NCI-H526 (cell line): ENCODE results near the gene TPCN2.
A peak's percentile ranks its signal among the peaks of the same experiment; 100 is the strongest.

Source experiments
- DNase-seq, 2 experiments: peaks; one replicate each; lab custom pipeline; 2025; lab: John Stamatoyannopoulos, UW

TPCN2 gene

DNA sequence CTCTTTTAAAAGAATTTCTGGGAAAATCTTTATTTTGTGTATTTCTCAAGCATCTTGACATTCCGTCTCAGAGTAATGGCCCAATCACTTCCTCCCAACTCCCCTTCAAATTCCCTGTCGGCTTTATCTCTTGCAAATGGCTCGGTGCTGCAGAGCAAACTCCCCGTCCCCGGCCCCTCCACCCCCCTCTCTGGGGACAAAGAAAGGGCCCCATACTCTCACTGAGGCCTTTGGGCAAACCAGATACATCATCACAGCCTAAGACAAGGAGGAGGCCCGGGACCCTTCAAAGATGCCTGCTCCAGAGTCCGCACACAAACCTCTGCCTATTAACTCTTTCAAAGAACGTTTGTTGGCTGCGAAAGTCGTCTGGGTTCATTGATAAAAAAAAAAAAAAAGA lies 103.1 kb downstream of the TPCN2 start:
- DNase-seq, result no peak

DNA sequence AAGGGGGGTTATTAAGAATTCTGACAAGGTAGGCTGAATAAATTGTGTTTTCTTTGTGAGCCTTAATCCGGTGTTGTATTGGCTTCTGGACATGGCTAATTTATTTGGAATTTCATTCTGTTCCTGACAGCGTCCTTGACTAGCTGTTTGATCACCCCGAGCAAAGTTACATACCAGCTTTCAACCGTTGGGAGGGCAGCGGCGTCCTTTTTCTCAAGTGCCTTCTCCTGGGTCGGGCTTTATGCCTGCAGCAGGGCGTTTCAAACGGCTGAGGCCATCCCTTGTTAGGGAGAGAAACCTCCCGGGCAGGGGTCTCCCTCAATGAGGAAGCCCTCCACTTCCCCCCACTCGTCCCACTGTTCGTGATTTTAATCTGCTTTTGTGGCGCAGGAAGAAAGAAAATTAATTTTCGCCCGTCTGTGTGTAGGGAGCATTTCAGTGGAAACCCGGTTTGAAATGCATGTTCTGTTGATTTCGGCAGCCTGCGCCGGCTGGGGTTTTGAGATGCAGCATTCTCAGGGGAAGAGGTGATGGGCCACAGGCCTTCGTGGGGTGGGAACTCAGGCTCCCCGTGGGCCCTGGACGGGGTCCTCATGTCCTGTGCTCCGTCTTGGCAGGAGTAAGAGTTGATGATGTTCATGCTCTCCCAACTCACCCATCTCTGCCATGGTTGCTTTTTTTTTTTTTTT lies 104.1 kb downstream of the TPCN2 start:
- DNase-seq, result no peak

DNA sequence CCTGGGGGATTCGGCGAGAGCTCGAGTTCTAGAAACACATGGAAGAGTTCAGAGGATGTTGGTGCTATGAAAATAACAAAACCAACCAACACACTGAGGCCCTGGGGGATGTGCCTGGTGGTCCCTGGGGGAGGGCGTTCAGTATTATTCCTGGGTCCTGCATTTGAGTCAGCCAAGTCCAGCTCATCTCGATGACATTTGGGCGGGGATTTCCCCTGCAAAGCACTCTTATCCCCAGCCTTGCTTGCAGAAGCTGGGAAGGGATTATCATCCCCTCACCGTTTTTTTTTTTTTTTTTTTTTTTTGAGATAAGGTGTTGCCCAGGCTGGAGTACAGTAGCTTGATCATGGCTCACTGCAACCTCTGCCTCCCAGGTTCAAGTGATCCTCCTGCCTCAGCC lies 104.9 kb downstream of the TPCN2 start:
- DNase-seq, result no peak

DNA sequence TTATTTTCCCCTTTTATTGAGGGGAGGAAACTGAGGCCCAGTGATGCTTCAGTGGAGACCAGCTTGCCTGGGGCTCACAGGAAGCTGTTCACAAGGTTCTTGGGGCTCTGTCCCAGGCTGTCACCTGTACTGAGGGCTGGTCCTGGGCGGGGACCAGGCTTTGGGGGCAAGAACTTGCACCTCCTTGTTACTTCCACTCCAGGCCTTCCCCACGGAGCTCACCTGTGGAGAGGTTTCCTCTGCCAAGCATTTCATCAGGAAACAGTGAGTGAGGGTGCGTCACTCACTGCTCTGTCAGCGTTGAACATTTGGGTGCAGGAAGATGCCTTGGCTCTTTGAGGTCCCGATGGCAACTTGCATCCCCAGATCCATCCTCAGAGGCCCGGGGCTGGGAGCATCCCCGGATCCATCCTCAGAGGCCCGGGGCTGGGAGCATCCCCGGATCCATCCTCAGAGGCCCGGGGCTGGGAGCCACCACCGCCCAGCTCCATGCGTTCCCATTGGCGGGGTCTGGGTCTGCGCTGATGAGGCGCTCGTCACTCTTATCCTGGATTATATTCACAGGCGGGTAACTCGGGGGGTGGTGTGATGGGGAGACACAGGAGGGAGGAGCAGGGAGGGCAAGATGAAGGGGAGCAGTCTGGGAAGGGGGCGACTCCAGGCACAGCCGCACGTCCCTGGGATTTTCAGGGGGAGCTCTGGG lies 105.6 kb downstream of the TPCN2 start:
- DNase-seq, result no peak

DNA sequence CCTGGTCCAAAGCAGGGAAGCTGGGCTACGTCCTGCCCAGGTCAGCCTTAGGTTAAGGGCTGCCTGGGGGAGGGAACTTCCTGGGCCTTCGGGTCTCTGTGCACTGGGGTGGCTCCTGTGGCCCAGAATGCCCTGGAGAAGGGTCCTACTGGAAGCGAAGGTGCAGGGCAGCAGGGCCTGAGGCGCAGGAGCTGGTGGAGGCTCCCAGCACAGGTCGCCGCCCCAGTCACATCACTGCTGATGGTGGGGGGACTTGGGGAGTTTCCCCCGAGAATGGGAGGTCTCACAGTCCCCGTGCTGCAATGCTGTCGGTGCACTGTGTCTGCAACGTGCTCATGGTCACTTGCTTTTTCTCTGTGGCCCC lies 106.2 kb downstream of the TPCN2 start:
- DNase-seq, result no peak

DNA sequence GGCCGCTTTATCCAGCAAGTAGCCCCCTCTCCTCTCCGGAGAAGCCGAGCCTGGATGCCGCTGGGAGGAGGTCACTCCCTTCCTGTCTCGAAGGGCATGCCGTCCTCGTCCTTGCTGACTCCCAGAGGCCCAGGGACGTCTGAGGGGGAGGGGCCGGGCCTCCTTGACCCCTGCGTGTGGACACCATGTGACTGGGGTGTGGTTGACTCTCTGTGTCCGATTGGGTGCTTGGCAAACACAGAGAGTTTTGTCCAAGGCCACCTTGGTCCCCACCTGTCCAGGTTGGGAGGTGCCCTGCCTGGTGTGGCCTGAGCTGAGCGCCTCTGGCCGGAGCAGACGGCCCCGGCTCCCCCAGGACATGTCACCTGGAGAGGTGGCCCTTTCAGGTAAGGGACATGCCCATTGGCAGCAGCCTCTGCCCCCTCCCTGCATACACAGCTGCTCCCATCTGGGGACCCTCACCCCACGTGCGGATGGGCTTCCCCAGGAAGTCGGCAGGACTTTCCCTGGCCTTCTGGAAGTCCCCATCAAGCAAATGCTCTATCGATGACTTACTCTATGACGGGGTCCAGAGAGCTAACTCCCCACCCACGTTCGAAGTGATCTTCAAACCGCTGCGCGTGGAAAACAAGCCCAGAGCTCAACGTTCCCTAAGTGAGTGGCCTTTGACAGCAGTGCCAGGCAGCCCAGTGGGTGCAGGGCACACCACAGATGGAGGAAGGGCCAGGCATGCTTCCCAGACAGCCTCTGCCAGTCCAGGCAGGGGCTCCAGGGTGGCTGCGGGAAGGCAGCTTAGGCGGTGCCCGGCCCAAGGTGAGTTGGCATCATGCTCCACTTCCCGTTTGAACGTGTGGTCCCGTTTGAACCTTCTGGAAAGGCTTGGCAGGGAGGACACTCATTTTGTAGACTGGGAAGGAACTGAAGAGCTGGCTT lies 106.8 kb downstream of the TPCN2 start, which contains the start of gene SMIM38:
Gene SMIM38, plus strand, starts transcription at position 634 of the 933 bp plus-strand sequence. CDS start 1,912 bp downstream, outside the sequence.
- DNase-seq, result no peak

DNA sequence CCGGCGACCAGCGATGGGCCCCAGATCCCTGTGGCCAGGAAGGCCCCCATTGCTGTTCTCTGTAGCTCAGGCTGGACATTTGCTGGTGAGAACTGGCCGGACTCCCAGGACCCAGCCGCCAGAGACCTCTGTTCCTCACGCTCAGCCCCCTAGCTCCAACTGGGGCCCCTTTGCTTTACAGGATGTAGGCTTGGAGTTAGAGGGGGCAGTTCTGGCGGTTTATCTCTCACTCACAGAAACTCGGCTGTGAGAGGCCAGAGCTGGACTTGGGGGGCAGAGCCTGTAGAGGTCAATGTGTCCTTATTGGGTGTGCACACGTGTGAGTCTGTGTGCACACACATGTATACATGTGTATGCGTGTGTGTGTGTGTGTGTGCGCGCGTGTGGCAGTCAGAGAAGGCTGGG lies 107.5 kb downstream of the TPCN2 start:
- no peak for DNase-seq

DNA sequence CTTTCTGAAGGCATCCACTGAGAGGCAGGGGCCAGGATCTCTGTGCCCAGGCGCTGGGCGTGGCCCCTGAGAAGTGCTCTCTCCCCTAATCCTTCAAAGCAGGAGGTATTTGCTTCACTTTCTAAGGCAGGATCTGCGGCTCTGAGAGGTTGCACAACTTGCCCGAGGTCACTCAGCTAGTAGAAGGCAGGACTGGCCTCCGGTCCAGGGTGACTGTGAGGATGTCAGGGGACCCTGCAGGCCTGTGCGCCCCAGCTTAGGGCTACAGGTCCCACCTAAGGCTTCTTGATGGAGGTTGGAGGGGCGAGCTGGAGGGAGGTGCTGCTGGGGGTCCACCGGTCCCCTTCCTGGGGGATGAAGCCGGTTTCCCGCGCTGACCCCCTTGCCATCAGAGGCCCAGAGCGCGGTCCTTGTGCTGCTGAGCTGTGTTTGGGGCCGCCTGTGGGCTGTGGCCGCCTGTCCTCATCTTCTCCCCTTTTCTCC lies 108.0 kb downstream of the TPCN2 start:
- DNase-seq, result no peak

DNA sequence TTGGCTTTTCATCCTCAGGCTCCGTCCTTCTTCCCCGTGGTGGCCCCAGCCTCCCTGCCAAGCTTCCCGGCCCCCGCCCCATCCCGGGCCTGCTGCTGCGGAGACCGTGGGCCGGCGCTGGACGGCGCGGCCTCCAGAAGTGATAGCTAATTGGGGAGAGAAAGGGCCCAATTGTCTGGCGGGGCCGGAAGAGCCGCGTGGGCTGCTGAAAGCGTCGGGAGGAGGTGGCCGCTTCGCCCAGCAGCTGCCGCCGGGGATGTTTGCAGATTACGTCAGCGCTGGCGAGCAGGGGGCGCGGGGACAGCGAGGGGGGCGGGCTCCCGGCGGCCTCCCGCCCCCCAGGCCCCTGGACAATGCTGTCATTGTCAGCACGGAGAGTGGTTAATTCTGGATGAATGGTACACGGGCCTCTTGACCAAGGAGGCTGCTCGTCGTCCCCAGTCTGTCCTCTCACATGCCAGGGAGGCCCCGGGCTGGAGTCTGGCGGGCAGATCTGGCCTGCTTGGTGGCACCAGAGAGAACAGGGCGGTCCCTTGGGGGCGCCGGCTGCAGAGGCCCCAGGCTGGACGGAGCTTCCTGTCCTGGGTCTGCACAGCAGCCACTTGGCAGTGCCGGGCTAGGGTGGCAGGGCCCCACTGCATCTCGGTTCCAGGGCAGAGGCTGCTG lies 108.6 kb downstream of the TPCN2 start:
- DNase-seq, result peak; percentile 10 to 69

DNA sequence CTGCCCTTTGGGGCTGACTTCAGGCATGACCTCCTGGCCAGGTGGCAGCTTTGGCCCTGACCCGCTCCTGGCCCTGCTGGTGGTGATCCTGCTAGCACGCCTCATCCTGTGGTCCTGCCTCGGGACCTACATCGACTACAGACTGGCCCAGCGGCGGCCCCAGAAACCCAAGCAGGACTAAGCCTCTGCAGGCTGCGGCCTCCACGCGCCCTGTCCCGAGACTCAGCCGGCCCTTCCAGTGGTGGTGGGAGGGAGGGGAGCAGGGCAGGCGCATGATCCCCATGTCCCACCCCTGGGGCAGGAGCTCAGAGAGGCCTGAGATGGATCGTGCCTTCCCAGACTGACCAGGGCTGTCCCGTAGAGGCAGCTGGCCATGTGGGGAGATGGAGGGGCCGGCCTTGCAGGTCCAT lies 109.1 kb downstream of the TPCN2 start:
- no peak for DNase-seq

DNA sequence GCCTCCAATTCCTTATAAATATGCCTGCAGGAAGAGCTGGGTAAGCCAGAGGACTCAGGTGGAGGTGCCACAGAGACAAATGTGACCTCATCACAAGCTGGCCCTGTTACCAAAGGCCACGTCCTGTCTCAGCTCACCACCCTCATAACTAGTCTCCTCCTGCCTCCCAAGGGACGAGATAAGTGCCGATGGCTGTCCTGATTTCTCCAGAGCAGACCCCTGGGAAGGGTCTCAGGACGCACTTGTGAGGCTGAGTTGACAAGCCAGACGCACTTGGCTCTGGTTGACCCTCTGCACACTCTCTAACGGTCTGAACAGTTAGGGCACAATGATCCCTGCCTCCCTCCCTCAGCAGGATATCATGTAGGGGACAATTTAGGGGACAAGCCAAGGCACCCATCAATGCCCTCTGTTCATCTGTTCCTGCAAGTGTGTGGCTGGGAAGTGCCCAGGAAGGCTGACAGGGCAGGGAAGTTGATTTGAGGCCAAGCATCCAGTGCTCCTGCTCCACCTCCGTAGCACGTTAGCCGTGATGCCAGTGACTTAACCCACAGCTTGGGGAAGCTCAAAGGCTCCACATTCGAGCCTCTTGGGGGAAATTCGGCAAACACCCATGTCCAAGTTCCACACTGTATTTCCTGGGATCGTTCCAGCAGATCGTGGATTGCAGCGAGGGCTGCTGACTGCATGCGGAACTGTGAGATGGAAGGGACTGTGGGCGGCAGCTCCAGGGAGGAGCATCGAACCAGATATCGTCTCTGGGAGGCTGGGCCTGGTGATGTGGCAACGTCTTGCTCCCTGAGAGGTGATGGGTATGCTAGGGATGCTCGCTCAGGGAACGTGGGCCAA lies 109.8 kb downstream of the TPCN2 start:
- no peak for DNase-seq

DNA sequence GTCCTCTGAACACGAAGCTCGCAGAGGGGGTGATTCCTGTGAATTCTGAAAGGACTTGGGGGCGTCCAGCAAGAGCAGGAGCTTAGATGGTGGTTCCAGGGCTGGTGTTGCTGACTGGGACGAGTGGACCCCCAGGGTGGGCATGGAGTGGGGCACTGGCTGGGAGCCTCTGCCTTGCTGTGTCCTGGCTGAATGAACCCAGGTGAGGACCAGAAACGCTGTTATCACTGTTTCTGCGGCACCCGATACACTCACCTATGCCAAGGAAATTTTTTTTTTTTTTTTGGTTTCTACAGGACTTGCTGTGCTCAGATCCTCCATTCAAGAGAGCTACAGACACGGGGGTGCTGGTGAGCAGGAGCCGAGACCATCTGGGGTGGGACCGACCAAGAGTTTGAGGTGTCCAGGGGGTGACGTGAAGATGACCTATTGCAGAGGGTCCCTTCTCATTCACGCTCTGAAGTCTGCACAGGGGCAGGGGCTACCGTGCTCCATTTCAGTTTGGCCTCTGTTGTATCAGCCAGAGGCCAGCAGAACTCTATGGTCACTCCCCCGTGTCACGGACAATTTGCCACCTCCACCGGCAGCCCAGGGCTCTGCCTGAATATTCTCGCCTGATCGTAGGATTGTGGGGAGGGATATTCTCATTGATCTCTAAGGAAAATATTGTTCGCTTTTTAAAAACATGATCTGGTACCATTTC lies 110.6 kb downstream of the TPCN2 start:
- DNase-seq, result no peak

DNA sequence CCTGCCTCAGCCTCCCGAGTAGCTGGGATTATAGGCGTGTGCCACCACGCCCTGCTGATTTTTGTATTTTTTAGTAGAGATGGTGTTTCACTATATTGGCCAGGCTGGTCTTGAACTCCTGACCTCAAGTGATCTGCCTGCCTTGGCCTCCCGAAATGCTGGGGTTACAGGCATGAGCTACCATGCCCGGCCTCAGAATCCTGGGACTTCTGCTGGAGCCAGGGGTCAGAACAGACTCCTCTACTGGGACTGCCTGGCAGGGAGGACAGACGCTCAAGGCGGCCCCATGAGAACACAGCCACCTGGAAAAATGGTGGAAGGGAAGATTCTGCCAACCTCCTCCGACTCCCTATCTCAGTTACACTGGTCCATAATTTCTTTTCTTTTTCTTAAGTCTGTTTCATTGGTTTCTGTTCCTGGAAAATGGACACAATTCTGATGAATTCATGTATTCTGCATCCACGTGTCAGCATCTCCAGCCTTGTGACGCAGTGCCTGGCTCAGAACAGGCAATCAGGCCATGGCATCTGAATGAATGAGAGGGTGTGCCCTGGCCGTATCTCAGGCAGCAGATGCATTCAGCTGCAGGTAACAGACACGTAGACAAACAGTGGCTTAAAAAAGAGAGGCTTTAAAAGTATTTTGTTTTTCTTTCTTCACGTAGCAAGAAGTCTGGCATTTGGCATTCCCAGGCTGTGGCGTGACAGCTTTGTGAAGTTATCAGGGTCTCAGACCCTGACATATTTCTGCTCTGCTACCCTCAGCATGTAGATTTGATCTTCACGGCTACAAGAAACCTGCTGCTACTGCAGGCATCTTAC lies 111.8 kb downstream of the TPCN2 start:
- no peak for DNase-seq

DNA sequence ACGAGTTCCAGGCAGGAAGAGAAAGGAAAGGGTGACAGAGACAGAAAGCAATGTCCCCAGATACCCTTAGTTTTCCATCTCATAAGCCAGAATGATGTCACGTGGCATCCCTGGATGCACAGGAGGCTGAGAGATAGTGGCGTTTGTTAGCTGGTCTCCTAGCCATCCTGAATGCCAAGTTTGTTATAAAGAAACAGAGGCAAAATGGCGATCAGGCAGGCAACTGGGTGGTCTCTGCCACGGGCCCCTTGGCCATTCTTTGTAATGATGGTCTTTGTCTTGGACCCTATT lies 112.3 kb downstream of the TPCN2 start:
- no peak for DNase-seq

DNA sequence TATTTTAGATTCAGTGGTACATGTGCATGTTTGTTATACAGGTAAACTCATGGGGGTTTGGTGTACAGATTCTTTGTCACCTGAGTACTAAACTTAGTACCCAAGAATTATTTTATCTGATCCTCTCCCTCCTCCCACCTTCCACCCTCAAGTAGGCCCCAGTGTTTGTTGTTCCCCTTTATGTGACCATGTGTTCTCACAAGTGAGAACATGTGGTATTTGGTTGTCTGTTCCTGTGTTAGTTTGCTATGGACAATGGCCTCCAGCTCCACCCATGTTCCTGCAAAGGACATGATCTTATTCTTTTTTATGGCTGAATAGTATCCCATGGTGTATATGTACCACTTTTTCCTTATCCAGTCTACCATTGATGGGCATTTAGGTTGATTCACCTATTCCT lies 113.8 kb downstream of the TPCN2 start:
- no peak for DNase-seq

DNA sequence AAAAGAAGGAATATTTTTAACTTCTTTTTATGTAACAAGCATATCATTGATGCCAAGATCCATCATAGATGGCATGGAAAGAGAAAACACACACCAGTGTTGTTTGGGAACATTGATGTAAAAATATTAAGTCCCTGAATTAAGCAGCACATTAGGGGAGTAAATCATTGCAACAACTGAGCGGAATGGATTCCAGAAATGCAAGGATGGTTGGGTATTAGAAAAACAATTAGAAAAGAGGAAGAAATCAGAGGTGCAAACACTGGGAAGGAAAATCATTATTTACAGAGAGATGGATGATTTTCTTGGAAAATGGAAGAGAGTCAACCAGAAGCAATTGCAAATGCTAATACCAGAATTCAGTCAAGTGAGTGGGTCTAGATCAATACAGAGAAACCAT lies 115.1 kb downstream of the TPCN2 start:
- no peak for DNase-seq

DNA sequence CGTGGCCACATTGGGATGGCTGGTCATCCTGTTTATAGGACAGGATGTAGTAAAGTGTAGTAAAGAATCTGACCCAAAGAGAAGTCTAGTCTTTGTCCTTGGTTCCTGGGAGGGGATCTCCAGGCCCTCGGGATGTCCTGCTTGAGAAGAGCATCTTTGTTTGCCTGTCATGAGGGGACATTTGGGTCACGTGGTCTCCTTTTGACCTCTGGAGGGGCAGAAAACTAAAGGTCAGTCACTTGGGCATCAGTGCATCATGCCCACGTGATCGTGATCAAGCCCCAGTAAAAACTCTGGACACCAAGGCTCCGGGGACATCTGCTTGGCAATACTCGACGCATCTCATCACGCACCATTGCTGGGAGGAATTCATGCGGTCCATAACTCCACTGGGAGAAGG lies 116.1 kb downstream of the TPCN2 start:
- DNase-seq, result no peak

DNA sequence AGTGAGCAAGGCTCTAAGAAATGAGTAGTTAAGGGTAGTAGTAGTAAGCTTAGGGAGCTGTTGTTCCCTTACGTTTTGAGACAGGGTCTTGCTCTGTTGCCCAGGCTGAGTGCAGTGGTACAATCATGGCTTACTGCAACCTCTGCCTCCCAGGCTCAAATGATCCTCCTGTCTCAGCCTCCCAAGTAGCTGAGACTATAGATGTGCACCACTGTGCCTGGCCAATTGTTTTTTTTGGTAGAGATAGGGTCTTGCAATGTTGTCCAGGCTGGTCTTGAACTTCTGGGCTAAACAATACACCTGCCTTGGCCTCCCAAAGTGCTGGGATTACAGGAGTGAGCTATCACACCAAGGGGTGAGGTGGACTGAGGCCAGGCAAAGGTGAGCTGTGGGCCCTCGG lies 117.0 kb downstream of the TPCN2 start:
- no peak for DNase-seq

DNA sequence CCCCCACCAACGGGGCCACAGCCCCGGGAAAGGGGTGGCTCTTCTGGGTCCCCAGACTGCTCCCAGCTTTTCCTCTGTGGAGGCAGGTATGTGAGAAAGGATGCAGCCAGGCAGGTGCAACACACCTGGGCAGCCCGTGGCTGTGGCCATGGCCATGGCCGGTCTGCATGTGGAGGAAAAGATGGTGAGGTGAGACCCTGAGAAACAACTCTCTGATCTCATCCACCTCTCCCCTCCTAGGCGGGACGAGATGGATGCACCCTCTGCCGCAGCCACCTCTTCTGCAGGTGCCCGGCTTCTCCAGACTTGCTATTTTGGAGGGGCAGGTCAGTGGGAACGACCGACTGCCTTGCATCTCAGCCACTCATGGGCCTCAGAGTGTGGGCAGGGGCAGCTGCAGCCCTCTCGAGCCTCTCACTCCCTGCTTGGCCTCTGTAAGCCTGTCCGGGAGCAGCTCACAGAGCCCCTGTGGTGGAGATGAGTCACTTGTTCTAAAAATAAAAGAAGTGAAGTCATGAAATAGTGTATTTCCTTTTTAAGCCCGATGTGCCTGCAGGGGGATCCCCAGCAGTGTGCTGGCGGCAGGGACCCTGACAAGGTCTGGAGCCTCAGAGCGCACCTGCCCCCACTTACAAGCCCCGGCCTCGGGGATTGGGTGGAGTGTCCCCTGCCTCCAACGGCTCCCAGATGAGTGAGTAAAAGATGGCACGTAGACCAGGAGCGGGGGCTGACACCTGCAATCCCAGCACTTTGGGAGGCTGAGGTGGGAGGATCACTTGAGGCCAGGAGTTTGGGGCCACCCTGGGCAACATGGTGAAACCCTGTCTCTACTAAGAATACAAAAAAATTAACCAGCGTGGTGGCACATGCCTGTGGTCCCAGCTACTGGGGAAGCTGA lies 117.7 kb downstream of the TPCN2 start:
- no peak for DNase-seq
